ENCODE data around the gene PHC2. TPM values are rescaled to one million over a fixed set of nuclear protein-coding genes. Genes with fewer than 3 reads are reported as not detected.

PHC2 gene
- total and polyA plus RNA-seq, 2 of the 13 experiments (the other 11 are each of a cell fraction or from before 2014, with no cell fraction given) = 52.5 to 84.9 TPM

- no peak for TF ChIP-seq REL (CRISPR knock-in tag; conservative IDR thresholded peaks at IDR 0.05)
- TF ChIP-seq ATF1 (CRISPR knock-in tag; IDR thresholded peaks at IDR 0.05) = no peak
- no peak for TF ChIP-seq MLXIP (CRISPR knock-in tag; IDR thresholded peaks at IDR 0.05; ENCODE audit: borderline replicate concordance)
- TF ChIP-seq YEATS4 (CRISPR knock-in tag; IDR thresholded peaks at IDR 0.05; ENCODE audit: borderline replicate concordance) = peak; percentile 79
- TF ChIP-seq ZNF746 (CRISPR knock-in tag; IDR thresholded peaks at IDR 0.05) = peak; percentile 66
- peak; percentile 46; the same call in 1 of the 2 replicates for TF ChIP-seq ZNF704 (CRISPR knock-in tag; IDR thresholded peaks at IDR 0.05; ENCODE audit: borderline replicate concordance)
- TF ChIP-seq ZNF34 (CRISPR knock-in tag; IDR thresholded peaks at IDR 0.05; ENCODE audit: borderline replicate concordance) = no peak
- no peak for TF ChIP-seq ZBTB10 (CRISPR knock-in tag; IDR thresholded peaks at IDR 0.05; ENCODE audit: borderline replicate concordance)
- TF ChIP-seq FOXJ3 (CRISPR knock-in tag; IDR thresholded peaks at IDR 0.05; ENCODE audit: borderline replicate concordance) = peak; percentile 29; the same call in 1 of the 2 replicates
- no peak for TF ChIP-seq ZNF331 (CRISPR knock-in tag; IDR thresholded peaks at IDR 0.05)
- TF ChIP-seq, protein P1, sequence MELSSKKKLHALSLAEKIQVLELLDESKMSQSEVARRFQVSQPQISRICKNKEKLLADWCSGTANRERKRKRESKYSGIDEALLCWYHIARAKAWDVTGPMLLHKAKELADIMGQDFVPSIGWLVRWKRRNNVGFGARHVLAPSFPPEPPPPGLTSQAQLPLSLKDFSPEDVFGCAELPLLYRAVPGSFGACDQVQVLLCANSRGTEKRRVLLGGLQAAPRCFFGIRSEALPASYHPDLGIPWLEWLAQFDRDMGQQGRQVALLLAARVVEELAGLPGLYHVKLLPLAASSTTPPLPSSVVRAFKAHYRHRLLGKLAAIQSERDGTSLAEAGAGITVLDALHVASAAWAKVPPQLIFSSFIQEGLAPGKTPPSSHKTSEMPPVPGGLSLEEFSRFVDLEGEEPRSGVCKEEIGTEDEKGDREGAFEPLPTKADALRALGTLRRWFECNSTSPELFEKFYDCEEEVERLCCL (CRISPR knock-in tag; IDR thresholded peaks at IDR 0.05; ENCODE audit: borderline replicate concordance) = 0 out of 2 replicates have a peak, but pooled peaks have one; percentile 62
- peak; percentile 78 for TF ChIP-seq ZNF264 (CRISPR knock-in tag; IDR thresholded peaks at IDR 0.05)
- TF ChIP-seq, protein P2, sequence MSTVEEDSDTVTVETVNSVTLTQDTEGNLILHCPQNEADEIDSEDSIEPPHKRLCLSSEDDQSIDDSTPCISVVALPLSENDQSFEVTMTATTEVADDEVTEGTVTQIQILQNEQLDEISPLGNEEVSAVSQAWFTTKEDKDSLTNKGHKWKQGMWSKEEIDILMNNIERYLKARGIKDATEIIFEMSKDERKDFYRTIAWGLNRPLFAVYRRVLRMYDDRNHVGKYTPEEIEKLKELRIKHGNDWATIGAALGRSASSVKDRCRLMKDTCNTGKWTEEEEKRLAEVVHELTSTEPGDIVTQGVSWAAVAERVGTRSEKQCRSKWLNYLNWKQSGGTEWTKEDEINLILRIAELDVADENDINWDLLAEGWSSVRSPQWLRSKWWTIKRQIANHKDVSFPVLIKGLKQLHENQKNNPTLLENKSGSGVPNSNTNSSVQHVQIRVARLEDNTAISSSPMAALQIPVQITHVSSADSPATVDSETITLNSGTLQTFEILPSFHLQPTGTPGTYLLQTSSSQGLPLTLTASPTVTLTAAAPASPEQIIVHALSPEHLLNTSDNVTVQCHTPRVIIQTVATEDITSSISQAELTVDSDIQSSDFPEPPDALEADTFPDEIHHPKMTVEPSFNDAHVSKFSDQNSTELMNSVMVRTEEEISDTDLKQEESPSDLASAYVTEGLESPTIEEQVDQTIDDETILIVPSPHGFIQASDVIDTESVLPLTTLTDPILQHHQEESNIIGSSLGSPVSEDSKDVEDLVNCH (CRISPR knock-in tag; IDR thresholded peaks at IDR 0.05) = no peak
- TF ChIP-seq ASH2L (IDR thresholded peaks at IDR 0.05; ENCODE audit: insufficient read length, low read depth, low read length) = peak; percentile 23
- TF ChIP-seq TAF1 (CRISPR knock-in tag; IDR thresholded peaks at IDR 0.05) = peak; percentile 67
- no peak; the same call in 1 of the 2 replicates for TF ChIP-seq ZFP37 (CRISPR knock-in tag; IDR thresholded peaks at IDR 0.05; ENCODE audit: borderline replicate concordance)
- no peak; the same call in 1 of the 2 replicates for TF ChIP-seq ZNF550 (CRISPR knock-in tag; IDR thresholded peaks at IDR 0.05; ENCODE audit: borderline replicate concordance)
These were observed 80.9 kb downstream of the PHC2 start (continued) for GRCh38 chr1:33349778-33350610.

Measured in HepG2 (cell line).